Parathyroid adenoma (tissue), 2 donors: ENCODE data around the gene CPEB3.

ENCODE experiments used
- H2AFZ ChIP-seq: fragments of 300-600 bp; sonication (generic); one replicate; pipeline ENCODE4 v1.7.0; 2017; ENCODE audit warnings: antibody characterized with exemption, mild to moderate bottlenecking
- H3K27ac ChIP-seq: fragments of 300-600 bp; sonication (generic); one replicate; pipeline ENCODE4 v1.7.0; 2017
- H3K27me3 ChIP-seq: fragments of 300-600 bp; sonication (generic); one replicate; pipeline ENCODE4 v1.7.0; 2017; ENCODE audit warnings: low read length; ENCODE audit not compliant: control insufficient read depth, insufficient read depth
- H3K36me3 ChIP-seq: fragments of 300-600 bp; sonication (generic); one replicate; pipeline ENCODE4 v1.7.0; 2017; ENCODE audit warnings: low read length; ENCODE audit not compliant: control insufficient read depth, insufficient read depth
- H3K4me1 ChIP-seq: fragments of 300-600 bp; sonication (generic); one replicate; pipeline ENCODE4 v1.7.0; 2017; ENCODE audit warnings: control low read depth
- H3K4me2 ChIP-seq: fragments of 300-600 bp; sonication (generic); one replicate; pipeline ENCODE4 v1.7.0; 2017; ENCODE audit warnings: low read length
- H3K4me3 ChIP-seq: fragments of 300-600 bp; sonication (generic); one replicate; pipeline ENCODE4 v1.7.0; 2017; ENCODE audit warnings: low read depth, low read length
- H3K79me2 ChIP-seq: fragments of 300-600 bp; sonication (generic); one replicate; pipeline ENCODE4 v1.7.0; 2017; ENCODE audit warnings: control low read depth
- H3K9ac ChIP-seq: fragments of 300-600 bp; sonication (generic); one replicate; pipeline ENCODE4 v1.7.0; 2017; ENCODE audit warnings: mild to moderate bottlenecking
- H3K9me3 ChIP-seq: fragments of 300-600 bp; sonication (generic); one replicate; pipeline ENCODE4 v1.7.0; 2017; ENCODE audit warnings: low read length; ENCODE audit not compliant: control insufficient read depth
- TF ChIP-seq, protein P1 (sequence below): fragments of 300-600 bp; sonication (generic); IDR thresholded peaks from one replicate; pipeline ENCODE4 v1.7.0; 2017; ENCODE audit warnings: antibody characterized with exemption, mild to moderate bottlenecking
- donor health status: primary hyperparathyroidism.

CPEB3 gene

DNA sequence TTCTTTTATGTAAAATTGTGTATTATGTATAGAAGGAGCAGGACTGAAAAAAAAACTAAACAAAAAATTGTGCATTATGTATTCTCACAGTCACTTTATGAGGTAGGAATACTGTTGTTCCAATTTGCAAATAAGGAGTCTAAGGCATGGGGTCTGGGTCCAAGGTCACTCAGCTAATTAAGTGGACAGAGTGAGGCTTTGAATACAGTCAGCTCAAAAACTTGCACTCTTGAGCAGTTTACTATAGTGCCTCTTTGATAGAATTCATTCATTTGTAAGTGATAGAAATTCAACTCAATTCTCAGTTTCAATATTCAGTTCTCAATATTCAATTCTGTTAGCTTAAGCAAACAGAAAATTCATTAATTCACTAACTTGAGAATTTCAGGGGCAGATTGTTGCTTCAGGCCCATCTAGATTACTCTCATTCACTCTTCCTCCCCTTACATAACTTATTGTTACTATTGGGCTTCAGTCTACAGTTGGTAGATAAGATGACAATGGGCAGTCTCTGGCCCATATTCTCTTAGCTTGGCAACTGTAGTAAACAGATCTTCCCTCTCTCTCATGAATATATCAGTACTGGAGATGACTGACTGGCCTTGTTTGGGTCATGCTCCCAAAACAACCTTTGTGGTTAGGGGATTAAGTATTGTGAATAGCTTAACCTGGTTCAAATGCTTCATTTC, 280.7 kb downstream of the CPEB3 start:
- H2AFZ ChIP-seq, result no peak overlapping the region
- no peaks in the 10 kb centered on the region for H3K36me3 ChIP-seq
- no peaks in the 10 kb centered on the region for H3K79me2 ChIP-seq
- H3K4me2 ChIP-seq, result no peak overlapping the region
- no peaks in the 10 kb centered on the region for H3K27me3 ChIP-seq
- TF ChIP-seq, protein P1, sequence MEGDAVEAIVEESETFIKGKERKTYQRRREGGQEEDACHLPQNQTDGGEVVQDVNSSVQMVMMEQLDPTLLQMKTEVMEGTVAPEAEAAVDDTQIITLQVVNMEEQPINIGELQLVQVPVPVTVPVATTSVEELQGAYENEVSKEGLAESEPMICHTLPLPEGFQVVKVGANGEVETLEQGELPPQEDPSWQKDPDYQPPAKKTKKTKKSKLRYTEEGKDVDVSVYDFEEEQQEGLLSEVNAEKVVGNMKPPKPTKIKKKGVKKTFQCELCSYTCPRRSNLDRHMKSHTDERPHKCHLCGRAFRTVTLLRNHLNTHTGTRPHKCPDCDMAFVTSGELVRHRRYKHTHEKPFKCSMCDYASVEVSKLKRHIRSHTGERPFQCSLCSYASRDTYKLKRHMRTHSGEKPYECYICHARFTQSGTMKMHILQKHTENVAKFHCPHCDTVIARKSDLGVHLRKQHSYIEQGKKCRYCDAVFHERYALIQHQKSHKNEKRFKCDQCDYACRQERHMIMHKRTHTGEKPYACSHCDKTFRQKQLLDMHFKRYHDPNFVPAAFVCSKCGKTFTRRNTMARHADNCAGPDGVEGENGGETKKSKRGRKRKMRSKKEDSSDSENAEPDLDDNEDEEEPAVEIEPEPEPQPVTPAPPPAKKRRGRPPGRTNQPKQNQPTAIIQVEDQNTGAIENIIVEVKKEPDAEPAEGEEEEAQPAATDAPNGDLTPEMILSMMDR, result no peak
- H3K9me3 ChIP-seq, result no peaks in the 10 kb centered on the region
- no peak overlapping the region for H3K27ac ChIP-seq
- H3K4me1 ChIP-seq, result no peaks in the 10 kb centered on the region
- H3K4me3 ChIP-seq, result no peak overlapping the region
- no peak overlapping the region for H3K9ac ChIP-seq

DNA sequence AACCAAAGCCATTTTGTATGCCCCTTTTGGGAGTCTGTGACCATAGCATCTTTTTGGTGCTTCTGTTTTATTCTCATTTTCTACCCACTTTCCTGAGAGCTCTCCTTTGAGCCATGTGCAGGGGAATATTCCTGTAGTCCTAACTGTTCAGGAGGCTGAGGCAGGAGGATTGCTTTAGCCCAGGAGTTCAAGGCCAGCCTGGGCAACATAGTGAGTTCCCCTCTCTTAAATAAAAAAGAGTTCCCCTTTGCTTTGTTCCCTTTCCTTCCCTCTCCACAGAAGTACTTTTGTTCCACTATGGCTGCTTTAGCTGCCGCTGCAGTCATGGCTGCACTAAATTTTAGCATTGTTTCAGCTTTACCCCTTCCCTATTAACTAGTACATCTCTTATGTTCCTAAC, 281.4 kb downstream of the CPEB3 start:
- TF ChIP-seq, protein P1, result no peak
- Histone ChIP-seq H3K9ac (no peak overlapping the region), H3K27ac (no peak overlapping the region), H3K36me3 (no peaks in the 10 kb centered on the region), H3K4me3 (no peak overlapping the region), H3K79me2 (no peaks in the 10 kb centered on the region), H2AFZ (no peak overlapping the region), H3K9me3 (no peaks in the 10 kb centered on the region), H3K4me2 (no peak overlapping the region), H3K27me3 (no peaks in the 10 kb centered on the region), H3K4me1 (no peaks in the 10 kb centered on the region)

GRCh38 chr10:92005978-92006377, 284.9 kb downstream of the CPEB3 start:
- Histone ChIP-seq H3K4me2 (no peak overlapping the region), H3K9me3 (no peaks in the 10 kb centered on the region), H3K27ac (no peak overlapping the region), H3K4me3 (no peak overlapping the region), H3K9ac (no peak overlapping the region), H3K27me3 (no peaks in the 10 kb centered on the region), H3K79me2 (no peaks in the 10 kb centered on the region), H3K36me3 (no peaks in the 10 kb centered on the region), H3K4me1 (no peaks in the 10 kb centered on the region), H2AFZ (no peak overlapping the region)
- TF ChIP-seq, protein P1, result no peak

DNA sequence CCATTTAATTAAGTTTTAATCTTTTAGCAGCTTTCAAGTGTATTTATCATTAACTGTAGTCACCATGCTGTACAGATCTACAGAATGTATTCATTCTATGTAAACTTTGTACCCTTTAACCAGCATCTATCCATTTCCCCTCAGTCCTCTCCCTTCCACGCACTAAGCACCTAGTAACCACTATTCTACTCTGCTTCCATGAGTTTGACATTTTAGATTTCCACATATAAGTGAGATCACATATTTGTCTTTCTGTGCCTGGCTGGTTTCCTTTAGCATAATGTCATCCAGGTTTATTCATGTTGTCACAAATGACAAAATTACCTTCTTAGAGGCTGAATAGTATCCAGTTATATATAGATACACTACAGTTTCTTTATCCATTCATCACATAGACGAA, 287.6 kb downstream of the CPEB3 start:
- no peaks in the 10 kb centered on the region for H3K9me3 ChIP-seq
- H3K4me3 ChIP-seq, result no peak overlapping the region
- H3K9ac ChIP-seq, result no peak overlapping the region
- H3K79me2 ChIP-seq, result no peaks in the 10 kb centered on the region
- no peaks in the 10 kb centered on the region for H3K27me3 ChIP-seq
- H2AFZ ChIP-seq, result no peak overlapping the region
- no peaks in the 10 kb centered on the region for H3K36me3 ChIP-seq
- H3K4me2 ChIP-seq, result no peak overlapping the region
- TF ChIP-seq, protein P1, result no peak
- H3K27ac ChIP-seq, result no peak overlapping the region
- H3K4me1 ChIP-seq, result no peaks in the 10 kb centered on the region

DNA sequence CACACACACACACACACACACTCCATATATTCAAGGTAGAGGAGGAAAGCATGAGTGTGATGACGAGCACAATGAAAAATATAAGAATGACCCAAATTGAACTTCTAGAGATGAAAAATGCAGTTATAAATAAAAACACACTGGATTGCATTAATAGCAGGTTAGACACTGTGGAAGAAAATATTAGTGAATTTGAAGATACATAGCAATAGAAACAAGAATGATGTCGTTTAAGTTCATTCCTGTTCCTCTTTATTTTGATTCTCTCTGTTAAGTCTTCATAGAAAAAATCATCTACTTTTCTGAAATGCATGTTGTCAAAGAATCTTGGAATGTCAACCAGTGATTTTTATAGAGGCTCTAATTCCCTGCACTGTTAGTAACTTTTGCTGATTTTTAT, 288.9 kb downstream of the CPEB3 start:
- TF ChIP-seq, protein P1, result no peak
- no peaks in the 10 kb centered on the region for H3K27me3 ChIP-seq
- H3K4me1 ChIP-seq, result no peaks in the 10 kb centered on the region
- no peak overlapping the region for H3K9ac ChIP-seq
- no peak overlapping the region for H2AFZ ChIP-seq
- H3K27ac ChIP-seq, result no peak overlapping the region
- H3K9me3 ChIP-seq, result no peaks in the 10 kb centered on the region
- H3K4me2 ChIP-seq, result no peak overlapping the region
- H3K79me2 ChIP-seq, result no peaks in the 10 kb centered on the region
- H3K4me3 ChIP-seq, result no peak overlapping the region
- H3K36me3 ChIP-seq, result no peaks in the 10 kb centered on the region
